ENCODE results near the gene MSANTD3.
A peak's percentile ranks its signal among the peaks of the same experiment; 100 is the strongest.
"Not testable (repeated sequence)": the region's sequence is repeated elsewhere in the genome, so short reads cannot be mapped to it uniquely, and the experiment has no call there.

The MSANTD3 gene

DNA sequence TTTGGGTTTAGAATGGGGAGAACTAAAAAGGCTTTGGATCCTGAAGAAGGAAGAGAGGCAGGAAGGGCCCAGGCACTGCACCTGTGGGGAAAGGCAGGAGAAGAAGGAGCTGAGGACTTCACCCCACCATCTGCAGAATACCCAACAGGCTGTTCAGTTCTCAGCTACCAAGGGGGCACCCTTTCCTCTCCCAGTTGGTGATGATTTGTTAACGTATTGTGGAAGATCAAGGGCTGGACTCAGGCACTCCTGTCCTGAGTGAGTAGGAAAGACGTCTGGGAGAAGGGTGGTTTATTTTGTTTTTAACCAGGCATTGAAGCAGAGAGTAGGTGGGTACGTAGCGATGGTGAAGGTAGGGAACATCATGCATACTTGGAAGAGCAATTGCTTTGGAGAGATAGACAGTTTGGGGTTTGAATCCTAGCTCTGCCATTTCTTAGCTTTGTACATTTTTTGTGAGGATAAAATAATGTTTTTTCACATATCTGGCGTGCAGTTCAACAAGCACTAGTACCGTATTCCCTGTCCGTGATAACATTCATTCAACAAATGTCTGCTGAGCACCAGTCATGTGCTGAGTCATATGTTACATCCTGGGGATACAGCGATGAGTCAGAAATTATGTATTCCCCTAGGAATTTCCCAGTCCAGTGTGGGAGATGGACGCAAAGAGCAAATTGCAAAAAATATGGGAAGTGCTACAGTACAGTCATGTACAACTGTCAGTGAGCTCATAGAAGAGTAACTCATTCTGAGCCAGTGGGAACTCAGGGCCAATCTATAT lies 2.1 kb downstream of the MSANTD3 start:
- DNase-seq (ENCODE audit: low read depth, low spot score) = no peak

DNA sequence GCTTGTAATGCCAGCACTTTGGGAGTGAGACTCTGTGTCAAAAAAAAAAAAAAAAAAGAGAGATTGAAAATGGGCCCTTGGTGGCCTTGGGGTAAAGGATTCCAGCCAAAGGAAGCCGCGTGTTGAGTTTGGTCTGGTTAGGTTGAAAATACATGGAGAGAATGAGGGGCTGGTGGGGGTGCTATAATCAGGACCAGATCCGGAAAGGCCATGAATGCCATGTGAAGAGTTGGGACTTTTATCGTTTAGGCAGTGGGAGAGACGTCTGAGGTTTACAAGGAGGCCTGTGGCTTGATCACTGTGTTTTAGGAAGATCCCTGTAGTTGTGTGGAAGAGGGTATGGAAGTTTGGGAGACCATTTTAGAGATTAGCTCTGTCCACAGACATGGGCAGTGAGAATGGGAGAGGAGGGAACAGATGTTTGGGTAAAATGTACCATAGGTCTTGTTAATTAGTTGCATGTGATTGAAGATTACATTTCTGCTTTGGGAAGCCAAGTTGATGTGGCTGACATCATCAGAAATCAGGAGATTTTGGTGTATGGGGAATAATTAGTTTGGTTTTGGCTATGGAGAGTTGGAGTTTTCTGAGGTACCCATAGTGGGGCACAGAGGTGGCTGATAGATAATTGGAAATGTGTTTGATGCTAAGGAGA lies 3.5 kb downstream of the MSANTD3 start:
- no peak for DNase-seq (ENCODE audit: low read depth, low spot score)

GRCh38 chr9:100431886-100432285 lies 4.9 kb downstream of the MSANTD3 start:
- DNase-seq (ENCODE audit: low read depth, low spot score) = no peak

- no peak for DNase-seq (ENCODE audit: low read depth, low spot score)
Observed at GRCh38 chr9:100432736-100433135, 5.8 kb downstream of the MSANTD3 start.

- no peak for DNase-seq (ENCODE audit: low read depth, low spot score)
Observed at GRCh38 chr9:100436571-100436970, 9.6 kb downstream of the MSANTD3 start.

DNA sequence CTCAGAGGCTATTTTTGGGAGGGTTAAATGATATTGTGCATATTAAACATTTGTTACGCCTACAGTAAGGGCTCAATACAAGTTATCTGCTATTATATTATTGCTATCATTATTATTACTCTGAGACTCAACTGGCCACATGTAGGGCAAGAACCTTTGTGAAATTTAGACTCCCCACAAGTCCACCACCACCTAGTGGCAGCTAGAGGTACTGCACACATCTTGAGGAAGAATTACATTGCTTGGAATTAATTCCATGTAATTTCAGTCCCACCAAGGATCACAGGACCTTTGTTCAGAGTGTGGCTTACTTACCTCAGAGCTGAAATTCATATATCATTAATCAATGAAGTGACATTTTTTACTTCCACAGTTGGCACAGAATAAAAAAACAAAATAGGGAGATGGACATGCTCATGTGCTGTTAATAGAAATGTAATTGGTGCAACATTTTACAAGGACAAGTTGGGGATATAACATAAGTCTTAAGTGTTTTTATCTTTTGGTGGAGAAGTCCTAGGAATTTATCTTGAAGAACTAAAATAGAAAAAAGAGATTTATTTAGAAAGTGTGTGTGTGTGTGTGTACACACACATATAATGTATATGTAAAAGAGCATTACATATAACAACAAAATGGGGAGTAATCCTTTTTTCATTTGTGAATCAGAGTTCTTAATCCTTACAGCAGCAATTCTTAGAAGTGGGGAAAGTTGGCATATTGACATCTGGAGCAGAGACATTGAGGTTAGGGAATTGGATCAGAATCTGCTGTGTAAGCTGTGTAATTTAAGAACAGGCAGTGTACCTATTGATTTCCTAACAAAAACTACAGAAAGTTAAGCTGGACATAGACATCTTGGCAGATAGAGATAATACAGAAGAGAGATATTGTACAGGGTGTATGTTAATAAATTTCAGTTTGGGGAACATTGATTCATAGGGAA lies 11.2 kb downstream of the MSANTD3 start:
- DNase-seq (ENCODE audit: low read depth, low spot score) = peak; percentile 59

- DNase-seq (ENCODE audit: low read depth, low spot score) = no peak
Observed at GRCh38 chr9:100440071-100440470, 13.1 kb downstream of the MSANTD3 start.

DNA sequence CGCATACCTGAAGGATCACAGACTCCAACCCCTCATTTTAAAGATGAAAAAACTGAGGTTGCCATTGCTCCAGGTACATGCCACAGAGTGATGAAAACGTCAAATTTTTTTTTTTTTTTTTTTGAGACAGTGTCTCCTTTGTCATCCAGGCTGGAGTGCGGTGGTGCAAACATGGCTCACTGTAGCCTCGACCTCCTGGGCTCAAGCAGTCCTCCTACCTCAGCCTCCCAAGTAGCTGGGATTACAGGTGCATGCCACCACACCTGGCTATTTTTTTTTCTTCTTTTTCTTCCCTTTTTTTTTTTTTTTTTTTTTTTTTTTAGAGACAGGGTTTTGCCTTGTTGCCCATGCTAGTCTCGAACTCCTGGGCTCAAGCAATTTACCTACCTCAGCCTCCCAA lies 13.5 kb downstream of the MSANTD3 start:
- DNase-seq (ENCODE audit: low read depth, low spot score) = not testable (repeated sequence)

GRCh38 chr9:100441911-100442361 lies 15.0 kb downstream of the MSANTD3 start:
- no peak for DNase-seq (ENCODE audit: low read depth, low spot score)

DNA sequence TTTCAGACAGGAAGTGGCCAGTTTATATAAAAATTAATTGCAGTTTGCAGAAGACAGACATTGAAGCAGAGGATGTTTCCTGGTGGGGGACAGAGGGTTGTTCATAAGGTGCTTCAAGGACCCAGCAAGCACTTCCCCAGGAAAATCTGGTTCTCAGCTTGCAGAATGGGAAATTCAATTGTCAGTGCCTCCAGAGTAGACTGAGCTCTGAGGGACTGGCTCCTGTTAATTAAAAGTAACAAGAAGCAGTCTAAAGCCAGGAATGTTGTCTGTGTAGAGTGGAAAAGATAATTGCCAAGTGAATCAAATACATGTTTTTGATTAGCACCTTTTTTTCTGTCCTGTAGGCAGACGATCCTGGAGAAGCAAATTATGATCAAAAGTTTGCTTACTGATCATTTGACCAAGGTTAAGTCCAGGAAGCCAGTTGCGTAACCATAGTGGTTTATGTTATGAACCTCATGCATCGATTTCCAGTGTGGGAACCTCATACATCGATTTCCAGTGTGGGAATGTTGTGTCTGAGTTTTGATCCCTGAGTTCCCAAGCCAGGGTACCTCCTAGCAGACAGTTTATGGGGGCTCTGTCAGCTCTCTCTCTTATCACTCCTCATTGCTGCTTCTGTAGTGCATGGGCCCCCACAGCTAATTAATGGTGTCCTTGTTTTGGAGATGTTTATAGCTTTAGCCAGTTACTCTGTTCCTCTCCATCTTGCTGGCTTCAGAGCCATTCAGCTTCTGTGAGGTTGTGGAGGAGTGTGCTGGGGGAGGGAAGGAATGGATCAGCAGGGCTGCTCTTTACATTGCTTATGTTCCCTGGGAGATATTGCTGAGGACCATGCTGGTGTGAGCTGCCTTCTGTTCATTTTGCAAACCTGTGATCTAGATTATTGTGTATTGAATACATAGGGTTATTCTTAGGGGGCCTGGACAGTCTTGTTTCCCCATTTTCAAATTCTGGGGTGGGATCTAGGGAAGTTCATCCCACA lies 17.1 kb downstream of the MSANTD3 start:
- DNase-seq (ENCODE audit: low read depth, low spot score) = no peak

GRCh38 chr9:100445161-100445902 lies 18.4 kb downstream of the MSANTD3 start:
- DNase-seq (ENCODE audit: low read depth, low spot score) = no peak

- no peak for DNase-seq (ENCODE audit: low read depth, low spot score)
Observed at GRCh38 chr9:100445903-100446549, 19.1 kb downstream of the MSANTD3 start.

DNA sequence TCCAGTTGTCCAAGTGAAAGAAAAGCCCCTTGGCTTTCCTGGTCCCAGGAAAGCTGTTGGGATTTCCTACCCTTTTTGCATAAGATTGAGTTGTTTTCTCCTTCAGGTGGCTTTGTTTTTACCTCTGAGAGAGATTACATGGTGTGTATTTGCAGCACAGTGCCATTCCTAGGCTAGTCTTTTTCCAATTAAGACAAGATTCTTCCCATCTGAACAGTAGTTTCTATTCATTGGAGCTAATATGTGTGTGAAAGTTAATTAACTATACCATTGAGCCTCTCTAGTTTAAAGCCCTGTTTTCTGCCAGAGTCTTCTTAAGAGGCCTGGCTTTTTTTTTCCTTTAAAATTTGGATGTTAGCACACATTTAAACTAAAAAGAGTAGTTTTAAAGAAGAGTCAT lies 20.1 kb downstream of the MSANTD3 start:
- DNase-seq (ENCODE audit: low read depth, low spot score) = no peak

DNA sequence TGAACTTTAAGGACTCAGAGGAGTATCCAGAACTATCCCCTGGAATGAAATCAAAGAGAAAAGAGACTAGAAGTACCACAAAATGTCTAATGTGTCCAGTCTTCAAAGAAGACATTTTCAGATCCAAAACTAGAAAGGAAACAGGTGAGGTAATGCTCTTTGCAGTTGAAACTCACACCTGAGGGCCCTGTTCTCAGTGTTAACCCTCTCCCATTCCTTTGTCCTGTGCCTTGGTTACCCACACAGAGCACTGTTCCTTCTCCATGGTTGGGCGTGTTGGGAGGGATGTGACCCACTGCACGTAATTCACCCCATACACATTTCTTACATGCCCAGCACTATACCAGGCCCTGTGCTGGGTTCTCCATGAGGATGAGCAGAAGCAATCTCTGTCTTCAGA lies 21.3 kb downstream of the MSANTD3 start:
- no peak for DNase-seq (ENCODE audit: low read depth, low spot score)

DNA sequence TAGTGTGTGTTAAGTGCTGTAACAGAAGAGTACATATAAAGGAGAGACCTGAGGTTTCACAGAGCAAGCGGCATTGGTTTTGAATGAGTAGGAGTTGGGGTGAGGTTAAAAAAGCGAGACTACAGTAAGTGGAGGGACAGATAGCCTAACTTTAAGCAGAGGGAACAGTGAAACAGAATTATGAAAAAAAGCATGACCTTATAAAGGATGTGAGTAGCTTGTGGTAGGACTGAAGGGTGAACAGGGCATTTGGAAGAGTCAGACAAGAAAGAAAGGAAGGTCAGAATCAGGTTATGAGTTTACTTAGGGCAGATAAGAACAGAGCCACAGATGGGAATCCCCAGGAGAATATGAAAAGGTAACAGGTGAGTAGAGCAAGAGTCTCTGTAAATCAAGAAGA lies 22.5 kb downstream of the MSANTD3 start:
- DNase-seq (ENCODE audit: low read depth, low spot score) = no peak

GRCh38 chr9:100452894-100453293 lies 26.0 kb downstream of the MSANTD3 start:
- no peak for DNase-seq (ENCODE audit: low read depth, low spot score)

DNA sequence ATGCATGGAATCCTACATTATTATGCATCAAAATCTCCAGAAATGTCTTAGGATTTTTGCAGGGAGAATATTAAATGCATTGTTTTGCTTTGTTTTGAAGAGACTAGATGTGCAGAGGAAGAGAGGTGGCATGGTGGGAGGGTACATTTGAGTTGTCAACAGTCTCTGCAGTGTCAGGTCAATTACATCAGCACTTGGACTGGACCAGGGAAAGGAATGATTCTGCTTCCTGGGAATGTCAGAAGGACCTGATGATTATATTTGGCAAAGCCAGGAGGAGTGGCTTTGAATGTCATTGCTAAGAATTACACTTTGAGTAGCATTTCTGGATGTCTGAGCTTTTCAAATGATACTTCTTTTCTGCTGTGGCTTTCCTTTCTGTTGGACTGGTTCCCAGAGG lies 28.5 kb downstream of the MSANTD3 start:
- no peak for DNase-seq (ENCODE audit: low read depth, low spot score)

DNA sequence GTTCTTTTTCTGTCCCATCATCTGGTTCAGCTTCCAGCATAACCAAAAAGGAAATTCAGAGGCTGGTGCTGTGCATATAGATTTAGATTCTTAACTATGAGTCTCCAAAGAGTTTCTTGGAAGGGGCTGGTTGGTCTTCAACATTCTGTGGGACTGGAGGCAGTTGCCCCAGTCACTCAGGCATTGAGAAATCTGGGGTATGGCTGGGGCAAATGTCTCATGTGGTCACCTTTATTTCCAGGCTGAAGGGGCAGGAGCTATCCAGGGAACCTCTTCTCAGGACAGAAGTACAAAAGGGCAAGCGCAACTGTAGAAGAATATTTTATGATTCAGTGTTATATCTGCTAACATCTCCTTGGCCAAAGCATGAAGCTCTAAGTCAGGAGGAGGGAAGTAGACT lies 30.6 kb downstream of the MSANTD3 start:
- no peak for DNase-seq (ENCODE audit: low read depth, low spot score)

- DNase-seq (ENCODE audit: low read depth, low spot score) = no peak
Observed at GRCh38 chr9:100459963-100460362, 33.0 kb downstream of the MSANTD3 start.

- DNase-seq (ENCODE audit: low read depth, low spot score) = no peak
Observed at GRCh38 chr9:100465274-100465673, 38.3 kb downstream of the MSANTD3 start.
